Cardiac ventricle fibroblast (primary cell): ENCODE results near the gene MET. TPM values are rescaled to one million over a fixed set of nuclear protein-coding genes. Genes with fewer than 3 reads are reported as not detected.

ENCODE experiments used
- total RNA-seq: library from RNA; depleted of rRNA; stranded (reverse); fragments of >200 nt; gene quantifications from 2 replicates; pipeline ENCODE4 v1.2.3, GENCODE V29; 2015

Gene MET
- 1.1 and 1.3 TPM in 2 replicates for total RNA-seq

GRCh38 chr7:116671681-116672595 is at the start of gene MET:
MET (plus strand) TSS chr7:116672196; CDS start chr7:116699085, 26,889 bp downstream.

Other genes with a start within 250 kb of the MET start
- gene CAV2, start 172.5 kb upstream of the MET start, total RNA-seq, result 43.2 and 58.3 TPM in 2 replicates
- 491 and 524 TPM in 2 replicates for gene CAV1, start 147.2 kb upstream of the MET start, total RNA-seq
- 64.8 and 130 TPM in 2 replicates for gene CAPZA2, start 190.4 kb downstream of the MET start, total RNA-seq